ENCODE measurements around the gene ZNF326. TPM values are rescaled to one million over a fixed set of nuclear protein-coding genes. Genes with fewer than 3 reads are reported as not detected.

Gene ZNF326
- total and polyA plus RNA-seq, 10 of the 15 experiments (the other 5 are each of a cell fraction or from before 2014, with no cell fraction given): 7.1 to 29.4 (median 21.9) TPM

DNA sequence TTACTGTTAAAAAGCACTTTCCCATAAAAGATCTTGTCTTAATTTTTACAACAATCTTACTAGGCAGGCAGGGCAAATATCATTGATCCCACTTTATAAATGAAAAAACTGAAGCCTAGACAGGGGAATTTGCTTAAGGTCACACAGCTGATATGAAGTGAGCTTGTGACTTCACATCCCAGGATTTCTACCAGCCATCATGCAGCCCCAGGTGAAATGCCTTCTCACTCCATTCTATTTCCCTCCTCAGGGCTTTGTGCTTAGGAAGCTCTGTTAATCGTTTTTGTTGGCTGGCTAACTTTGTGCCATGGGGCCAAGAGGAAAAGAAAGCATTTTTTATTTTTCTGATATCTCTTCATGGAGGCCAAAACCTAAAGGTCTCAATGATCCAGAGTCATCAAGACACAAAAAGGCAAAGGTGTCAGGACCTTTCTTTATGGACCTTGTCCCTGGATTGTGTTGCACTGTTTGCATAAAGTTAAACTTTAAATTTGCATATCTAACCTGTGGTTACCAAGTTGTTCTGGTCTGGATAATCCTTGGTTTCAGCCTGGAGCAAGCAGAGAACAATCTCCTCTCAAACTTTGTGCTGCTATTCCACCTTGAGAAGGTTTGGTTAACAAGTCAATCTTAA lies 44.8 kb upstream of the ZNF326 start:
- no peak overlapping the region for H3K4me2 ChIP-seq (ENCODE audit: control insufficient read depth, insufficient read depth)
- TF ChIP-seq EED (IDR thresholded peaks at IDR 0.05; ENCODE audit: low read depth) (no peak), SMAD5 (IDR thresholded peaks at IDR 0.05; ENCODE audit: low read depth) (no peak), NR2C1 (IDR thresholded peaks at IDR 0.05) (no peak), MYC (IDR thresholded peaks at IDR 0.05; ENCODE audit: insufficient read depth, insufficient read length, insufficient replicate concordance, low read length, severe bottlenecking) (no peak), NR2C2 (IDR thresholded peaks at IDR 0.05; ENCODE audit: borderline replicate concordance, control insufficient read depth, insufficient read length, low read depth) (no peak), WRNIP1 (IDR thresholded peaks at IDR 0.05; ENCODE audit: borderline replicate concordance, low read depth, low read length) (no peak), CREB1 (IDR thresholded peaks at IDR 0.05; ENCODE audit: low read depth) (no peak), SIX5 (IDR thresholded peaks at IDR 0.05; ENCODE audit: low read depth, low read length, severe bottlenecking) (no peak), FOXM1 (IDR thresholded peaks at IDR 0.05; ENCODE audit: low read depth, low read length) (no peak), PML (IDR thresholded peaks at IDR 0.05; ENCODE audit: low read length) (no peak), NBN (IDR thresholded peaks at IDR 0.05) (no peak)
- TF ChIP-seq, protein P1, sequence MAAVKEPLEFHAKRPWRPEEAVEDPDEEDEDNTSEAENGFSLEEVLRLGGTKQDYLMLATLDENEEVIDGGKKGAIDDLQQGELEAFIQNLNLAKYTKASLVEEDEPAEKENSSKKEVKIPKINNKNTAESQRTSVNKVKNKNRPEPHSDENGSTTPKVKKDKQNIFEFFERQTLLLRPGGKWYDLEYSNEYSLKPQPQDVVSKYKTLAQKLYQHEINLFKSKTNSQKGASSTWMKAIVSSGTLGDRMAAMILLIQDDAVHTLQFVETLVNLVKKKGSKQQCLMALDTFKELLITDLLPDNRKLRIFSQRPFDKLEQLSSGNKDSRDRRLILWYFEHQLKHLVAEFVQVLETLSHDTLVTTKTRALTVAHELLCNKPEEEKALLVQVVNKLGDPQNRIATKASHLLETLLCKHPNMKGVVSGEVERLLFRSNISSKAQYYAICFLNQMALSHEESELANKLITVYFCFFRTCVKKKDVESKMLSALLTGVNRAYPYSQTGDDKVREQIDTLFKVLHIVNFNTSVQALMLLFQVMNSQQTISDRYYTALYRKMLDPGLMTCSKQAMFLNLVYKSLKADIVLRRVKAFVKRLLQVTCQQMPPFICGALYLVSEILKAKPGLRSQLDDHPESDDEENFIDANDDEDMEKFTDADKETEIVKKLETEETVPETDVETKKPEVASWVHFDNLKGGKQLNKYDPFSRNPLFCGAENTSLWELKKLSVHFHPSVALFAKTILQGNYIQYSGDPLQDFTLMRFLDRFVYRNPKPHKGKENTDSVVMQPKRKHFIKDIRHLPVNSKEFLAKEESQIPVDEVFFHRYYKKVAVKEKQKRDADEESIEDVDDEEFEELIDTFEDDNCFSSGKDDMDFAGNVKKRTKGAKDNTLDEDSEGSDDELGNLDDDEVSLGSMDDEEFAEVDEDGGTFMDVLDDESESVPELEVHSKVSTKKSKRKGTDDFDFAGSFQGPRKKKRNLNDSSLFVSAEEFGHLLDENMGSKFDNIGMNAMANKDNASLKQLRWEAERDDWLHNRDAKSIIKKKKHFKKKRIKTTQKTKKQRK (IDR thresholded peaks at IDR 0.05; ENCODE audit: low read depth, low read length): no peak
- TF ChIP-seq, protein P2, sequence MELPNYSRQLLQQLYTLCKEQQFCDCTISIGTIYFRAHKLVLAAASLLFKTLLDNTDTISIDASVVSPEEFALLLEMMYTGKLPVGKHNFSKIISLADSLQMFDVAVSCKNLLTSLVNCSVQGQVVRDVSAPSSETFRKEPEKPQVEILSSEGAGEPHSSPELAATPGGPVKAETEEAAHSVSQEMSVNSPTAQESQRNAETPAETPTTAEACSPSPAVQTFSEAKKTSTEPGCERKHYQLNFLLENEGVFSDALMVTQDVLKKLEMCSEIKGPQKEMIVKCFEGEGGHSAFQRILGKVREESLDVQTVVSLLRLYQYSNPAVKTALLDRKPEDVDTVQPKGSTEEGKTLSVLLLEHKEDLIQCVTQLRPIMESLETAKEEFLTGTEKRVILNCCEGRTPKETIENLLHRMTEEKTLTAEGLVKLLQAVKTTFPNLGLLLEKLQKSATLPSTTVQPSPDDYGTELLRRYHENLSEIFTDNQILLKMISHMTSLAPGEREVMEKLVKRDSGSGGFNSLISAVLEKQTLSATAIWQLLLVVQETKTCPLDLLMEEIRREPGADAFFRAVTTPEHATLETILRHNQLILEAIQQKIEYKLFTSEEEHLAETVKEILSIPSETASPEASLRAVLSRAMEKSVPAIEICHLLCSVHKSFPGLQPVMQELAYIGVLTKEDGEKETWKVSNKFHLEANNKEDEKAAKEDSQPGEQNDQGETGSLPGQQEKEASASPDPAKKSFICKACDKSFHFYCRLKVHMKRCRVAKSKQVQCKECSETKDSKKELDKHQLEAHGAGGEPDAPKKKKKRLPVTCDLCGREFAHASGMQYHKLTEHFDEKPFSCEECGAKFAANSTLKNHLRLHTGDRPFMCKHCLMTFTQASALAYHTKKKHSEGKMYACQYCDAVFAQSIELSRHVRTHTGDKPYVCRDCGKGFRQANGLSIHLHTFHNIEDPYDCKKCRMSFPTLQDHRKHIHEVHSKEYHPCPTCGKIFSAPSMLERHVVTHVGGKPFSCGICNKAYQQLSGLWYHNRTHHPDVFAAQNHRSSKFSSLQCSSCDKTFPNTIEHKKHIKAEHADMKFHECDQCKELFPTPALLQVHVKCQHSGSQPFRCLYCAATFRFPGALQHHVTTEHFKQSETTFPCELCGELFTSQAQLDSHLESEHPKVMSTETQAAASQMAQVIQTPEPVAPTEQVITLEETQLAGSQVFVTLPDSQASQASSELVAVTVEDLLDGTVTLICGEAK (IDR thresholded peaks at IDR 0.05; ENCODE audit: borderline replicate concordance): no peak
- TF ChIP-seq, protein P3, sequence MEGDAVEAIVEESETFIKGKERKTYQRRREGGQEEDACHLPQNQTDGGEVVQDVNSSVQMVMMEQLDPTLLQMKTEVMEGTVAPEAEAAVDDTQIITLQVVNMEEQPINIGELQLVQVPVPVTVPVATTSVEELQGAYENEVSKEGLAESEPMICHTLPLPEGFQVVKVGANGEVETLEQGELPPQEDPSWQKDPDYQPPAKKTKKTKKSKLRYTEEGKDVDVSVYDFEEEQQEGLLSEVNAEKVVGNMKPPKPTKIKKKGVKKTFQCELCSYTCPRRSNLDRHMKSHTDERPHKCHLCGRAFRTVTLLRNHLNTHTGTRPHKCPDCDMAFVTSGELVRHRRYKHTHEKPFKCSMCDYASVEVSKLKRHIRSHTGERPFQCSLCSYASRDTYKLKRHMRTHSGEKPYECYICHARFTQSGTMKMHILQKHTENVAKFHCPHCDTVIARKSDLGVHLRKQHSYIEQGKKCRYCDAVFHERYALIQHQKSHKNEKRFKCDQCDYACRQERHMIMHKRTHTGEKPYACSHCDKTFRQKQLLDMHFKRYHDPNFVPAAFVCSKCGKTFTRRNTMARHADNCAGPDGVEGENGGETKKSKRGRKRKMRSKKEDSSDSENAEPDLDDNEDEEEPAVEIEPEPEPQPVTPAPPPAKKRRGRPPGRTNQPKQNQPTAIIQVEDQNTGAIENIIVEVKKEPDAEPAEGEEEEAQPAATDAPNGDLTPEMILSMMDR (IDR thresholded peaks at IDR 0.05 in 2 of 3, conservative IDR thresholded peaks at IDR 0.05 in 1 of 3; ENCODE audit: control insufficient read depth in 2 of 3, extremely low read depth in 1 of 3, insufficient read depth in 1 of 3, low read depth in 3 of 3, low read length in 3 of 3): no peak
- RAD21 ChIA-PET (ENCODE audit: unreplicated experiment): interaction anchor here (0.7 kb wide), 2 partner anchors 166 to 169 kb away, joined by 5 read pairs; no protein-coding TSS in a partner anchor
- POLR2A ChIA-PET: interaction anchor here (0.6 to 0.7 kb wide), 3 partner anchors 17 to 131 kb away, joined by 6 to 8 read pairs (median 6); no protein-coding TSS in a partner anchor
- ATAC-seq: no peak
- WGBS (ENCODE audit: insufficient coverage, insufficient replicate concordance, low lambda C conversion rate, missing lambda C conversion rate): 44% methylated on average over 1 of the region's 1 CpG
- in situ Hi-C loops (cut with MboI): no loop called here
- H3K4me1 ChIP-seq (ENCODE audit: control insufficient read depth, insufficient read depth, low read length): peaks cover 35% of the 10 kb centered on the region
- intact Hi-C loops (cut with micrococcal nuclease; ENCODE audit: unreplicated experiment): loop anchor here (5.0 kb wide), 1 partner anchor 108 kb away; no protein-coding TSS in a partner anchor
- no peak overlapping the region for H3K4me3 ChIP-seq
- H3K27me3 ChIP-seq (replicated peaks in 1 of 2; ENCODE audit: control insufficient read depth in 2 of 2, insufficient read depth in 2 of 2, low read length in 1 of 2): no peaks in the 10 kb centered on the region
- DNase-seq (ENCODE audit: low read depth, low spot score): no peak
- H3K9ac ChIP-seq (ENCODE audit: control insufficient read depth, insufficient read depth, low read length): no peak overlapping the region
- SMC1A ChIA-PET (ENCODE audit: uncharacterized antibody, unreplicated experiment): interaction anchor here (0.8 to 1.7 kb wide), 5 partner anchors 41 to 168 kb away, joined by 3 to 4 read pairs (median 3); no protein-coding TSS in a partner anchor
- no peak overlapping the region for H2AFZ ChIP-seq (ENCODE audit: control insufficient read depth, low read depth, low read length)
- no peaks in the 10 kb centered on the region for H4K20me1 ChIP-seq (ENCODE audit: control insufficient read depth, insufficient read depth)
- no peak overlapping the region for H3K27ac ChIP-seq (ENCODE audit: control insufficient read depth, insufficient read depth)
- no TSS peak for BruUV-seq (replicated peaks)
- H3K79me2 ChIP-seq (ENCODE audit: control insufficient read depth, insufficient read depth, low read length): no peaks in the 10 kb centered on the region
- FAIRE-seq: no peak
- H3K9me3 ChIP-seq (replicated peaks; ENCODE audit: control insufficient read depth, insufficient read depth, low read length): no peaks in the 10 kb centered on the region
- no peaks in the 10 kb centered on the region for H3K36me3 ChIP-seq (ENCODE audit: control insufficient read depth in 2 of 2, insufficient read depth in 2 of 2, low read length in 1 of 2)
- CTCF ChIA-PET: interaction anchor here (0.6 to 1.7 kb wide), 4 partner anchors 39 to 147 kb away, joined by 3 to 5 read pairs (median 4); no protein-coding TSS in a partner anchor
